Activated T-cell treated with anti-CD3 and anti-CD28 coated beads for 1 hour (primary cell): ENCODE data around the gene PWWP2B.
"Not testable (repeated sequence)": the region's sequence is repeated elsewhere in the genome, so short reads cannot be mapped to it uniquely, and the experiment has no call there.

ENCODE experiments used
- DNase-seq: peaks from one replicate; pipeline ENCODE4 v3.0.0-alpha.2; 2020; ENCODE audit warnings: low read depth

The PWWP2B gene

GRCh38 chr10:132433671-132434340 lies 36.8 kb downstream of the PWWP2B start:
- no peak for DNase-seq

DNA sequence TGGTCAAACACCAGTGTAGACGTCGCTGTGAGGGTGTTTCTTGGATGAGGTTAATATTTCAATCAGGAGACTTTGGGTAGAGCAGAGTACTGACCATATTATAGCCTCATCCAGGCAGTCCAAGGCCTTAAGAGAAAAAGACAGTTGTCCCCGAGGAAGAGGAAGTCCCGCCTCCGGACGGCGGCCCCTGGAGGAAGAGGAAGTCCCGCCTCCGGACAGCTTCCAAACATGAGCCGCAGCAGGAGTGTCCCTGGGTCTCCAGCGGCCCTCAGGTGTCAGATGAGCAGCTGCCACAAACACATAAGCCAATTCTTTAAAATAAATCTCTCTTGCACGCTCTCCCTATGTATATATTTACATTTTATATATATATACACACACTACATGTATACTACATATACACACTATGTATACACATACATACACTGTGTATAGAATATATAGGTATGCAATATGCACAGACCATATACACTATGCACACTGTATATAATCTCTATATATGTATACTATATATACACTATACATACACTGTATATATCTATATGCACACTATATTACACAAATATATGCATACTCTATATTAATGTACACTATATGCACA lies 37.5 kb downstream of the PWWP2B start:
- DNase-seq = peak; percentile 35

DNA sequence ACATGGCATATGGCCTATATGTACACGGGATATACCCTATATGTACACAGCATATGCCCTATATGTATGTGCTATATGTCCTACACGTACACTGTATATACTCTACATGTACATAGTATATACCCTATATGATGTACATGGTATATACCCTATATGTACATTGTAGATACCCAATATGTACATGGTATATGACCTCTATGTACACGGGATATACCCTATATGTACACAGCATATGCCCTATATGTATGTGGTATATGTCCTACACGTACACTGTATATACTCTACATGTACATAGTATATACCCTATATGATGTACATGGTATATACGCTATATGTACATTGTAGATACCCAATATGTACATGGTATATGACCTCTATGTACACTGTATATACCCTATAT lies 38.3 kb downstream of the PWWP2B start:
- not testable (repeated sequence) for DNase-seq

- DNase-seq = not testable (repeated sequence)
Observed at GRCh38 chr10:132436096-132436495, 39.1 kb downstream of the PWWP2B start.

DNA sequence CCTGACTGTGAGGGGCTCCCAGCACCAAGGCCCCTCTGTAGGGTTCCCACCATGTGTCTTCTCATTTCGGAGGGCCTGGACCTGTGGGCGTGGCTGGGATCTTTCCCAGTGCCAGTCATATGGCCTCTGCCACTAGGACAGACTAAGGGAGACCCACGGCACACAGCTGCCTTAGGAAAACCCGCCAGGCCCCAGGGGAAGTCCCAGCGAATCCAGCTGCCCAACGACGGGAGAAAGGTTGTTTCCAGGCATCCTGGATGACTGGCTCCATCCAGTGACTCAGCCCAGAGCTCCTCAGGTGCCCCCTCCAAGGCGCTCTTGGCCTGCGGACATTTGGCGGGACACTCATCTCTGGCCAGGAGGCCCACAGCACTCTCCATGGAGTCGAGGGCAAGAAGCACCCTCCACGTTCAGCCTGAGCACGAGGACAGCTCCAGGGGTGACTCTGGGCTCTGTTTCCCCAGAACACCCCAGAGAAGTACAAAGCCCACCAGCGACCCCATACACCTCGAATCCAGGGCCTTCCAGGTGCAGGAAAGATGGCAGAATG lies 39.9 kb downstream of the PWWP2B start:
- no peak for DNase-seq

DNA sequence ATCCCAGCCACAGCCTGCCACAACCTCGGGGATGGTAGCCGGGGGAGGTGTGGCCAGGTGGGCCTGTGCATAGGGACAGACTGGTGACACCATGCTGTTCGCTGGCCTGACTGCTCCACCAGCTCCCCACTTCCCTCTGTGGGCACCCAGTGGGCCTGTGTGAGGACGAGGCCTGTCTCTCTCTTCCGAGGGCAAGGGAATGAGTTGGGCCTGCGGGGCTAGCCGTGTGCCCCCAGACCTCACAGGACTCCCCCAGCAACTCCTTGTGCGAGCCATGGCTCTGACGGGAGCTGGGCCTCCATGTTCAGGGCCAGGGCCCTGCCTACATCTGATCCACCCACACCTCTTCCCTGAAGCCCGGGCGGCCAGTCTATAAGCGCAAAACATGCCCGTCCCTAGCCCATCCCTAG lies 40.5 kb downstream of the PWWP2B start:
- DNase-seq = no peak

DNA sequence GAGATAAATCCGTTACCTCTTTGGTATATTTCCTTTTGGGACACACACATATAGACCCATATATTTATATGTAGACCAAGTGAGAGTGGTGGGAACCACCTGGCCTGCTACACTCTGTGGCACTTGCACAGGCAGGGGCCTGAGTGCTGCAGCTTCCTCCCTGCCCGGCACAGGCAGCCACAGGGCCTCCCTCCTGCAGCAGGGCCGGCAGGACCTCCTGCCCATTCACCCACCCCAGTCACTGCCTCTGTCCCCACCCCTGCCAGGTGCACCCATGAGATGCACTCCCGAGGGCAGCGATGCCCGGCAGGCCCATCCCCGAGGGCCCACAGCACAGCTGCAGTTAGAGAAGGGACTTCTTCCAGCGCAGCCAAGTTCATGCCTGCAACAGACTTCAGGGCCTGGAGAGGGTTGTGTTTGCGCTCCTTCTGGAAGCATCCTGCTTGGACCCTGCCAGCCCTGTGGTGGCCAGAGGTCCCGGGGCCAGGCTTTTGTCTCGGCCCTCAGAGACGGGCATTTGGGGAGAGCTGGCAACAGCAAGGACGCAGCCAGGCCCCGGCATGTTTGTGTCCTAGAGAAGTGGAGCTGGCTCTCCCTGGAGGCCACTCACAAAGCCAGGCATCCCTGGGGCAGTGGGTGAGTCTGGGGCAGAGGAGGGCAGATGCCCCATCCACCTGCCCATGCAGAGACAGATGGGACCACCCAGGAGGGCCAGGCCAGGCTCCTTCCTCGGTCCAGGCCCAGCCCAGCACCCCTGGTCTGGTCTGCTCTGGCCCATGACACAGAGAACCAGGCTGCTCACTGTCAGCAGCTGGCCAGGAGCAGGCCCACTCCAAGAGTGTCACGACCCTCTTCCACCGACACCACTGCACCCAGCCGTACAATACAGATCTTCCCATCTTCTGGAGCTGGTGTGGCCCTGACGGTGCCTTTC lies 41.4 kb downstream of the PWWP2B start:
- DNase-seq = no peak

- no peak for DNase-seq
Observed at GRCh38 chr10:132439025-132439388, 42.0 kb downstream of the PWWP2B start.

DNA sequence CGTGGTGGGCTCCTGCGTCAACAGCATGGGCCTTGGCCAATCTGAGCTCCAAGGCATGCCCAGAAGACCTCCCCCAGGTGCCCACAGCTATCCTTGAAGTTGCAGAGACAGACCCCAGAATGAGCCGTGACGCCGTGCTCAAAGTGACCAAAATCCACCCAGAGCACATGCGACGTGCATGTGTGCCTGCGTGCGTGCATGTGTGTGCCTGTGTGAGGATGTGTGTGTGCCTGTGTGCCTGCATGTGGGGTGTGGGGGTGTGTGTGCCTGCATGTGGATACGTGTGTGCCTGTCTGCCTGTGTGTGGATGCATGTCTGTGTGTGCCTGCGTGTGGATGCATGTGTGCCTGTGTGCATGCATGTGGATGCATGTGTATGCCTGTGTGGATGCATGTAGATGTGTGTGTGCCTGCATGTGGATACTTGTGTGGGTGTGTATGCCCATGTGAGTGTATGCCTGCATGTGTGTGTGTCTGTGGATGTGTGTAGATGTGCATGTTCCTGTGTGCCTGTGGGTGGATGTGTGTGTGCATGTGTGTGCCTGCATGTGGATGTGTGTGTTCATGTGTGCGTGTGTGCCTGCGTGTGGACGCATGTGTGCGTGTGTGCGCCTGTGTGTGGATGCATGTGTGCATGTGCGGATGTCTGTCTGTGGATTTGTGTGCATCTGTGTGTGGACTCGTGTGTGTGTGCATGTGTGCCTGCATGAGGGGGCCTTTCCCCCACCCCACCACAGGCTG lies 42.6 kb downstream of the PWWP2B start:
- DNase-seq = no peak

- no peak for DNase-seq
Observed at GRCh38 chr10:132440791-132441565, 44.0 kb downstream of the PWWP2B start.

GRCh38 chr10:132441818-132442524 lies 45.0 kb downstream of the PWWP2B start:
- DNase-seq = no peak

DNA sequence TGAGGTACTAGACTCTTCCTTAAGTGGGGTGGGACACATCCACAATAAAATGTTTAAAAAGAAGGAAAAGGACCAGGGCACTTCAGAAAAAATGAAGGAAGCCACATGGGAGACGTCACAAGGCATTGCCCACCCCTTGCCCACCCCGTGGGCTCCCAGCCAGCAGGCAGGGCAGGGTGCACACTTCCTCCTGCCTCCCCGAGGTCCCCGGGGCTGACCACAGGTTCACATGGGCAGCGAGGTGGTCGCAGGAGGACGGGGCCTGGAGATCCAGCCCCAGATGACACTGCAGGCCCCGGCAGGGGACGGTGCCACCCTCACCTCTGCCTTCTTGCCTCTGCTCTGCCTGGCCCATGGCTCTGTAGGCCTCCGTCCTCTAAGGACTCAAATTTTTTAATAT lies 45.6 kb downstream of the PWWP2B start:
- no peak for DNase-seq

- DNase-seq = peak; percentile 61
Observed at GRCh38 chr10:132443605-132443982, 46.6 kb downstream of the PWWP2B start.

DNA sequence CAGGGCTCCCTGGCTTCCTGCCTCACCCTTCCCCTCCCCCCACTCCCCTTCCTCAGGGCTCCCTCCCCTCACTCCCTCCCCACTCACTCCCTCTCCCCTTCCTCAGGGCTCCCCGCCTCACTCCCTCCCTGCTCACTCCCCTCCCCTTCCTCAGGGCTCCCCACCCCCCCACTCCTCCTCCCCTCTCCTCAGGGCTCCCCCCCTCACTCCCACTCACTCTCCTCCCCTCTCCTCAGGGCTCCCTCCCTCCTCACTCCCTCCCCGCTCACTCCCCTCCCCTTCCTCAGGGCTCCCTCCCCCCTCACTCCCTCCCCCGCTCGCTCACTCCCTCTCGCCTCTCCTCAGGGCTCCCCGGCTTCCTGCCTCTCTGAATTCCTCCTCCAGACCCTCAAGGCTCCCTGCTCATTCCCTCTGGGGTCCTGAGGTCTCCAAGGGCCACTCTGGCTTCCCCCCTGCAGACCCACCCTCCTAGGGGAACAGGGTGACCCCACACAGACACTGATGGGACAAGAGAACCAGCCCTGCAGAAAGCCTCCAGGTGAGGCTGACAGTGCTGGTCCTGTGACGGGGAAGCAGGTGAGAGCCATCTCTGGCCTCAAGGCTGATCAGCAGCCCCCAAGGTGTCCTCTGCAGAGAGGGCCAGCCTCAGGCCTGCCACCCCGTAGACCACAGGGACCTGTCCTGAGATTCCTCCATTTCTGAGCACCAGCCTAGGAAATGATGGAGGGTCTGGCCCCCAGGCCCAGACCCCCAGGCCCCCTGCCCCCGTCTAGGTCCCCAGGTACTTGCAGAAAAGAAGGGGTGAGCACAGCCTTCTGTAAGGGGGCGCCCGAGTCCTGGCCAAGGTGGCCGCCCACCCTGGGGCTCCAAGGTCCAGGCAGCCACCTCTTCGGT lies 47.2 kb downstream of the PWWP2B start:
- DNase-seq = no peak

DNA sequence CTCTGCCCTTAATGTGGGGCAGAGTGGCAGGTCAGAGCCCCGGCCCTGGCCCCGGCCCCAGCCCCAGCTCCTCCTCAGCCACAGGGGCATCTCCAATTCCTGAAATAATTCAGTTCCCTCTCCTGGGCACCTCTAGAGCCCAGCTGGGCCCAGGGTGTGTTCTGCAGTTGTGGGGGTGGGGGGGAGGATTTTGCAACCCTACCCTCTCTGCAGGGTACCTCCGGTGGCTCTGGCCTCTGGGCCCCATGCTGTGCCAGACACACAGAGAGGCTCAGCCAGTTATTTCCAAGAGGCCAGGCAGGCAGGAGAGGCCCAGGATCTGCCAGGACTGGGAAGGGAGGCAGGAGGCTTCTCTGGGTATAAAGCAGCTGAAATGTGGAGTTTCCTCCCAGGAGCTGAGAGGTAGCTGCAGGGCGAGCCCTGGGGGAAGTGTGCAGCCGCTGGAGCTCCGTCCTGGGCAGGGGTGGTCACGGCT lies 47.9 kb downstream of the PWWP2B start:
- no peak for DNase-seq

DNA sequence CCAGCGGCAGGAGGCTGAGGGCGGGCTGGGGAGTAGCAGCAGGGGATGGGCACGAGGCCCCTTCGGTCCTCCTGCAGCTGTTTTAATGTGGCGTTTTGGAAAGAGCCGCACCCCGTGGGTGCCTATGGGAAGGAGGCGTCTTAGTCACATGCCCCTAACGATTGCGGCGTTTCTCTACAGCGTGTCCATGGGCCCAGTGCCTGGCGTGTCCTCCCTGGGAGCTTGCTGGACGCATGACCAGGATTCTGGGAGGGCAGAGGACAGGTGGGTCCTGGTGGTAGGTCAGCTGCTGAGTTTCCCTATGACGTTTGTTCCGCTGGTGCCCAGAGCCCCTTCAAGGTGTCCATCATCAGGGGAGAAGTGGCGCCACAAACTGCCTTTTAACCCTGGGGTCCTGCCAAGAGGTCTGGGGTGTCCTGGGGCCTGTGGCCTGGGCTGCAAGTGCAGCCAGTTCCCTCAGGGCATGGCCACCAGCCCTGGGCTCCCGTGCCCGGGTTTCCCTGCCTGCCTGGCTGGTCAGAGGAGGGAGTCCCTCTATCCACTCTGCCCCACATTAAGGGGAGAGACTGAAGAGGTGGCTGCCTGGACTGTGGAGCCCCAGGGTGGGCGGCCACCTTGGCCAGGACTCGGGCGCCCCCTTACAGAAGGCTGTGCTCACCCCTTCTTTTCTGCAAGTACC lies 48.7 kb downstream of the PWWP2B start:
- DNase-seq = no peak

GRCh38 chr10:132446195-132446581 lies 49.2 kb downstream of the PWWP2B start:
- DNase-seq = no peak

- peak; percentile 55 for DNase-seq
Observed at GRCh38 chr10:132446661-132447445, 49.9 kb downstream of the PWWP2B start.
